Inferior parietal cortex (tissue), 1 donor: ENCODE results near the gene JMJD1C.
"Not testable (repeated sequence)": the region's sequence is repeated elsewhere in the genome, so short reads cannot be mapped to it uniquely, and the experiment has no call there.

Experiments
- DNase-seq: peaks from one replicate; pipeline ENCODE4 v3.0.0-alpha.2; 2016; ENCODE audit errors: extremely low spot score

Gene JMJD1C

DNA sequence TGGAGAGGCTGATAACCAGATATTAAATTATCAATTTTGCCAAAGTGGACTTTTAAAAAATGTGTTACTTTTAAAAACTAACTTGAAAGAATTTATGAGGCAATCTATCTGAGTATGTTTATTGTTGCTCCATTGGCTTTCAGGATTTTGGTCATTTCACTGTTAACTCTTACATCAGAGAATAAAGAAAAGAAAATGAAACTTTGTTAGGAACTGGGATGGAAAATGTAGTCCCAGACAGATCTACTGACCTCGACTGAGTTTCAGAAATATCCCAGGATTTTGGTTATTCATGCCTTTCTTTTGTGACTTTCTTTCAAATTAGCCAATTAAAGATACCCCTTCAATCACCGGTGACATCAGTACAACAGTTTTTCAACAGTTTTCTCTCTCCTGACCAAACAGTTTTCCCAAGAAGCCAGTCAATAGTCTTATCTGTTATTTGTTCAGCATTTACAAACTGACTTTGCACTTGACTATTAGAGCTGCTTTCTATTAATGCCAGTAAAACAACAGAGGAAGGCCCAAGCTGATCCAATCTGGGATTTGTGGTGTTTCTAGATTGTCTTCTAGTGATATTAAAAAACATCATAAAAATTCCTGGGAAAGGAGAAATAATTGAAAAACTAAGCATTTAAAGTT, 296.8 kb downstream of the JMJD1C start:
- DNase-seq: no peak

GRCh38 chr10:63166742-63167258, 299.0 kb downstream of the JMJD1C start:
- peak; percentile 88 for DNase-seq

DNA sequence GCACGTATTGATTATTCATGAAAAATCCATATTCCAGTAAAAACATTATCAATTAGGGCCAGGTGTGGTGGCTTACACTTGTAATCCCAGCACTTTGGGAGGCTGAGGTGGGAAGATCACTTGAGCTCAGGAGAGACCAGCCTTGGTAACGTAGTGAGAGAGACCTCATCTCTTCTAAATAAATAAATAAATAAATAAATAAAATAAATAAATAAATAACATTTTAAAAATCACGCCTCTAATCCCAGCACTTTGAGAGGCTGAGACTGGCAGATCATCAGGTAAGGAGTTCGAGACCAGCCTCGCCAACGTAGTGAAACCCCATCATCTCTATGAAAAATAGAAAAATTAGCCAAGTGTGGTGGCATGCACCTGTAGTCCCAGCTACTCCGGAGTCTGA, 300.5 kb downstream of the JMJD1C start:
- no peak for DNase-seq

DNA sequence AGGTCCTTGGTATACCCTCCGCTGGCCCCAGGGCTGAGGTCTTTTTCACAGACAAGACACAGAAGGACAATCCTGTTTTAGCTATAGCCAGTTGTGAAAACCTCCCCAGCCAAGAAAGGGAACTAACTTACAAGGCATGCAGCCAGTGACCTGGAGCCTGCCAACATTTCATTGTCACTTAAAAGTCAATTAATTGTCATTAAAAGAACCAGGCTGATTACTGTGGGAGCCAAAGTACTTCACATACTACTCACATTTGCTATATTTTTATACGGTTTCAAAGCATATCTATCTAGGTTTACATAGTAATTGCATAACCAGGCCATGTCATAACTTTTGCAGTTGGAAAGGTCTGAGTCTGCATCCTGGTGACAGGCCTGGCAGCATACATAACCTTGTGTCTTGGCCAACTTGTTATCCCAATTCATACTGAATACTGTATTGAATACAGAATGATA, 301.6 kb downstream of the JMJD1C start:
- DNase-seq: no peak

DNA sequence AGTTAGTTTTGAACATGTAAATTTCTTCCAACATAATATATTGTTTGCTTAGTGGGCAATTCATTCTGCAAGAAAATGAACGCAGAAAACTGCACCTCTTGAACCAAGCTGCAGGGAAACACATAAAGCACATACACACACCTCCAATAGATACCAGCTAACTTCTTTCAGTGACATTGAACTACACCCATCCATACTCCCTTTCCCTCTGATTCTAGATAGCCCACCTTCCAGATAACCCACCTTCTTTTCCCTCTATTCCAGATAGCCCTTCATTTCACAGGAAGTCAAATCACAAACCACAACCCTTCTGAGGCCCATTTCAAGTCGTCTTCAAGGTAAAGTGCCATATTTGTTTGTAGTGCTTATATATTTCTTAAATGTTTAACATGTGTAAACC, 304.2 kb downstream of the JMJD1C start:
- no peak for DNase-seq

DNA sequence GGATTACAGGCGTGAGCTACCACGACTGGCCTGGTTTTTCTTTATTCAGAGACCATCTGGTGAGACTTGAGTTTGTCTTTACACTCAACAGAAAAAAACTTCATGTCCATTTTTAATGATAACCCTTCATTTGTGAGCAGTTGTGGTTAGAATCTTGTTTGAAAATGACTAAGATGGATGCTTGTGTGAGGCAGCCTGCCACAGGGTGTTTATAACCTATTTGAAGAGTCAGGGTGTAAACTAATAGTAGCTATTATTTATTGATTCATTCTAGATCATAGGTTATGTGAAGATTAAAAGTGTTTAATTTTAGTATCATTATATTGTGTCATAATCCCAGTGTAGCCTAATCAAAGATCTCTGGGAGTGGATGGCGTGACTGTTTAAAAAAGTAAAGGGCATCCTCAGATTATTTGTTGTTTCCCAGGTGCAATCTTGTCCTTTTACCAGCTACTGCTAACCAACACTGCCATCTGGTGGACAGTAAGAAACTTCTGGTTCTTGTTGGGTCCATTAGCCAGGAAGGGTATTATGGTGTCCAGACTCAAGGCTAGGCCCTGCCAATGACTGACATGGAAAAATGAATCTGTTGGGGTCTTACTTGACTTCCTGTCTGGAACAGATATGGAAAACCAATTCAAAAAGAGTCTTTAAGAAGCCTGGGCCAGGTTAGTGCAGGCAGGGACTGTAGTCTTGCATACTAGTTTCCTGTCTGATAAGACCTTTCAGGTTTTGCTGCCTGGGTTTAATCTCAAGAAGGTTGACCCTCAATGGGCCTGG, 307.7 kb downstream of the JMJD1C start:
- peak; percentile 83 for DNase-seq

DNA sequence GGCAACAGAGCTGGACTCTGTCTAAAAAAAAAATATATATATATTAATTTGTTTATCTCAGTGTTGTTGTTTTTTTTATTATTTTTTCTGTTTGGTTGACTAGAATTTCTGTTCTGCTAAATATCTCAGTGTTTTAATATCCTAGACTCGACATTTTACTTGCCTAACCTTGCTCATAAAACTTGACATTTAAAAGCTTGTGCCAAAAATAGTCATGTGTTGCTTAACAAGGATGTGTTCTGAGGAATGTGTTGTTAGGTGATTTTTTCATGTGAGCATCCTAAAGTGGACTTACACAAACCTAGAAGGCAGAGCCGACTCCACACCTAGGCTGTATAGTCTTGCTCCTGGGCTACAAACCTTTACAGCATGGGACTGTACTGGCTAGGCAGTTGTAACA, 309.5 kb downstream of the JMJD1C start:
- no peak for DNase-seq

DNA sequence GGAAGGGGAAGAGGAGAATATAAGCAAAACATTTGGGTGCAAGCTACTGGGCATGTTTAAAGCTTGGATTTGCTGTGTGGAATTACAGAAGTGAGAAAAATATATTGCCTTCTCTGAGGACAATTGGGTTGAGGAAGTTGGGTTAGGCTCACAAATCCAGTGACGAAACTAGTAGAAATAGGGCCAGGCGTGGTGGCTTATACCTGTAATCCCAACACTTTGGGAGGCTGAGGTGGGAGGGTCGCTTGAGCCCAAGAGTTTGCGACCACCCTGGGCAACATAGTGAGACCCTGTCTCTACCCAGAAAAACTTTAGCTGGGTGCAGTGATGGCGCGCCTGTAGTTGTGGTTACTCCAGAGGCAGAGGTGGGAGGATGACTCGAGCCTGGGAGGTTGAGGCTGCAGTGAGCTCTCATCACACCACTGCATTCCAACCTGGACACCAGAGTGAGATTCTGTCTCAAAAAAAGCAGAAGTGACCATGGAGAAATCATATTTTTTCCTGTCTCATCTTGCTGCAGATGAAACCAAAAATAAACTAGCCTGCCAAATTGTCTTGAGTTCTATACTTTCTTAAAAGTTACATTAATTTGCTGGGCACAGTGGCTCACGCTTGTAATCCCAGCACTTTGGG, 310.3 kb downstream of the JMJD1C start:
- DNase-seq: no peak

GRCh38 chr10:63154546-63155387, 311.0 kb downstream of the JMJD1C start:
- no peak for DNase-seq

DNA sequence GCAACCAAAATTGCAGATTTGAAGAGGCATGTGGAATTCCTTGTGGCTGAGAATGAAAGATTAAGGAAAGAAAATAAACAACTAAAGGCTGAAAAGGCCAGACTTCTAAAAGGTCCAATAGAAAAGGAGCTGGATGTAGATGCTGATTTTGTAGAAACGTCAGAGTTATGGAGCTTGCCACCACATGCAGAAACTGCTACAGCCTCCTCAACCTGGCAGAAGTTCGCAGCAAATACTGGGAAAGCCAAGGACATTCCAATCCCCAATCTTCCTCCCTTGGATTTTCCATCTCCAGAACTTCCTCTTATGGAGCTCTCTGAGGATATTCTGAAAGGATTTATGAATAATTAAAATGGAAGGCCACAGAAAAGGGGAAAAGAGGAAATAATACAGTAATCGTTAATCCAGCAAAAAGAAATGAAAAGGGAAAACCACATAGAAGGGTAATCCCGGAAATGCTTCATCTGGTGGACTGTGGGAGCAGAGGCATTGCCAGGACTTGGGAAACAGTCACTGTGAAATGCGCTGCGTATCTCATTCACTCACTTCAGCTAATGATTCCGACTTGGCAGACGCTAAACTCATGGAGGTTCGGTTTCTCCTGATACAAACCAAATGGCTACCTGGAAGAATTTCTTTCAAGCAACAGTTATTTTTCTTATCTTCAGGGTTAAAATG, 311.8 kb downstream of the JMJD1C start:
- DNase-seq: not testable (repeated sequence)

GRCh38 chr10:63150745-63151144, 315.0 kb downstream of the JMJD1C start:
- no peak for DNase-seq

- no peak for DNase-seq
Measured at GRCh38 chr10:63146503-63146902, 319.3 kb downstream of the JMJD1C start.

GRCh38 chr10:63145782-63146181, 320.0 kb downstream of the JMJD1C start:
- no peak for DNase-seq

DNA sequence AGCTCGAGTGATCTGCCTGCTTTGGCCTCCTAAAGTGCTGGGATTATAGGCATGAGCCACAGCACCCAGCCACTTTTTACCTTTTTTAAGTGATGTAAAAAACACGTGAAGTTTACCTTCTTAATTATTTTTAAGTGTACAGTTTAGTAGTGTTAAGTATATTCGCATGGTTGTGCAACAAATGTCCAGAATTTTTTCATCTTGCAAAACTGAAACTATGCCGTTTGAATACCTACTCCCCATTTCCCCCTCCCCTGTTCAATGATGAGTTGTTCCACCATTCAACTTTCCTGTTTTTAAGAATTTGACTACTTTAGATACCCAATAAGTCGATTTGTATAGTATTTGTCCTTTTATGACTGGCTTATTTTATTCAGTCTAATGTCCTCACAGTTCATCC, 321.8 kb downstream of the JMJD1C start:
- no peak for DNase-seq

DNA sequence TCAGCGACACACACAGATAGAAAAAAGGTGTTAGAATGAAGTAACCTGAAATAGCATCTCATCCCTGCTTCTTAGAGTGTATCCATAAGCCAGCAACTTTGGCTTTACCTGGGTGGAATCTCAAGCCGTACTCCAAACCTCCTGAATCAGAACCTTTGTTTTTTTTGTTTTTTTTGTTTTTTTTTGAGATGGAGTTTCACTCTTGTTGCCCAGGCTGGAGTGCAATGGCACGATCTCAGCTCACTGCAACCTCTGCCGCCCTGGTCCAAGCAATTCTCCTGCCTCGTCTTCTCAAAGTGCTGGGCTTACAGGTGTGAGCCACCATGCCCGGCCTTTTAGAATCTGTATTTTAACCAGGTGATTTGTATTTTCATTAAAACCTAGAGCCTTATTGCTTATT, 323.6 kb downstream of the JMJD1C start:
- no peak for DNase-seq

DNA sequence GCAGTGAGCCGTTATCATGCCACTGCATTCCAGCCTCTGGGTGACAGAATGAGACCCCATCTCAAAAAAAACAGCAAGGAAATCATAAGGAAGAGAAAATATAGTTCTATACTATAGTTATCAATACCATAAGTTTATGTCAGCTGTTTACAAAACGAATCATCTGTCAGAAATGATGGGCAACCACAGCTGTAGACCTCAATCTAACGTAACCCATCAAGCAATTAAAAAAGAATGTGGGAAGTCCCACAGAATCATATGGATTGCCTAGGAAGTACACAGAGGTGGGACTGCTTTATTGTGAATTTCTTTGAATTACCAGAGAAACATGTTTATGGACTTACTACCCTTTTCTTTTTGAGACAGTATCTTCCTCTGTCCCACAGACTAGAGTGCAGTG, 325.7 kb downstream of the JMJD1C start:
- no peak for DNase-seq

DNA sequence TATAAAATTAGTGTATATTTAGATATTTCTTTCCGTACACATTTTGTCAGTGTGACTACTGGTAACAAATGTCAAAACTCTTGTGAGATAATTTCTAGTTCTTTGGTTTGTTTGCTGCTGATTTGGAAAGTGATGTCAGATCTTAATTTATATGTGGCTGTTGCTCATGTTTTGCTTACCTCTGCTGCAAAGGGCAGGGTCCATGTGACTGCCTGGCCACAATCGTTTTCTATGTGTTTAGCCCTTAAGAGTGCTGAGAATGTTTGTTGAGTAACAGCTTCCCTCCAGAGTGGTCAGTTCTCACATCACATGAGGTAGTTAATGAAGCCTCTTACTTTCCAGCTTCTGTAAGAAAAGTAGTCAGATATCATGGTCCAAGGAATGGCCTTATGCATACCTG, 328.5 kb downstream of the JMJD1C start:
- DNase-seq: no peak

- no peak for DNase-seq
Measured at GRCh38 chr10:63133821-63134557, 331.8 kb downstream of the JMJD1C start.

GRCh38 chr10:63133056-63133820, 332.5 kb downstream of the JMJD1C start, which contains the start of gene NRBF2:
TSS of gene NRBF2 (plus strand) at chr10:63133328. CDS start at chr10:63133471, 143 bp downstream.
- peak; percentile 94 for DNase-seq

GRCh38 chr10:63132651-63133055, 333.1 kb downstream of the JMJD1C start:
- DNase-seq: no peak
